ENCODE data around the gene CCNY.

DNA sequence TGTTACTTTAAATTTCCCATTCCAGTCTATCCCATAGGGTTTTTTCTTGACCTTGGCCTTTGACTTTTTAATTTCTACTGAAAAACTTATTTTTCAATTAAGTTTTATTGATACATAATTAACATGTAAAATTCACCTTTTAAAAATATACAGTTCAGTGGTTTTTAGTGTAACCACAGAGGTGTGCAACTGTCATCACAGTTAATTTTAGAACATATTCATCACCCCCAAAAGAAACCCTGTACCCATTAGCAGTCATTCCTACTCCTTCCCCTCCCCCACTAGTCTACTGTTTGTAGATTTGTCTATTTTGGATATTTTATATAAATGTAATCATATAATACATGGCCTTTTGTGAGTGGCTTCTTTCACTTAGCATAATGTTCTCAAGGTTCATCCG is 172.3 kb downstream of the CCNY start:
- no peak for TF ChIP-seq ADNP (CRISPR knock-in tag; IDR thresholded peaks at IDR 0.05)
- TF ChIP-seq, protein P1, sequence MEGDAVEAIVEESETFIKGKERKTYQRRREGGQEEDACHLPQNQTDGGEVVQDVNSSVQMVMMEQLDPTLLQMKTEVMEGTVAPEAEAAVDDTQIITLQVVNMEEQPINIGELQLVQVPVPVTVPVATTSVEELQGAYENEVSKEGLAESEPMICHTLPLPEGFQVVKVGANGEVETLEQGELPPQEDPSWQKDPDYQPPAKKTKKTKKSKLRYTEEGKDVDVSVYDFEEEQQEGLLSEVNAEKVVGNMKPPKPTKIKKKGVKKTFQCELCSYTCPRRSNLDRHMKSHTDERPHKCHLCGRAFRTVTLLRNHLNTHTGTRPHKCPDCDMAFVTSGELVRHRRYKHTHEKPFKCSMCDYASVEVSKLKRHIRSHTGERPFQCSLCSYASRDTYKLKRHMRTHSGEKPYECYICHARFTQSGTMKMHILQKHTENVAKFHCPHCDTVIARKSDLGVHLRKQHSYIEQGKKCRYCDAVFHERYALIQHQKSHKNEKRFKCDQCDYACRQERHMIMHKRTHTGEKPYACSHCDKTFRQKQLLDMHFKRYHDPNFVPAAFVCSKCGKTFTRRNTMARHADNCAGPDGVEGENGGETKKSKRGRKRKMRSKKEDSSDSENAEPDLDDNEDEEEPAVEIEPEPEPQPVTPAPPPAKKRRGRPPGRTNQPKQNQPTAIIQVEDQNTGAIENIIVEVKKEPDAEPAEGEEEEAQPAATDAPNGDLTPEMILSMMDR (CRISPR knock-in tag; IDR thresholded peaks at IDR 0.05), result no peak

Measured in HepG2 (cell line).